HG02973 (cell line): ENCODE data around the gene SEPTIN1.
"Not testable (repeated sequence)": the region's sequence is repeated elsewhere in the genome, so short reads cannot be mapped to it uniquely, and the experiment has no call there.

Experiments used
- ATAC-seq: cut with Tn5 transposase; IDR thresholded peaks from one replicate; pipeline ENCODE4 v1.9.1; 2021; ENCODE audit warnings: moderate library complexity; ENCODE audit not compliant: unreplicated experiment

The SEPTIN1 gene

GRCh38 chr16:30342751-30343490 is 39.4 kb downstream of the SEPTIN1 start:
- no peak for ATAC-seq

- not testable (repeated sequence) for ATAC-seq
These were observed 40.4 kb downstream of the SEPTIN1 start for GRCh38 chr16:30341971-30342370.

- no peak for ATAC-seq
These were observed 41.7 kb downstream of the SEPTIN1 start for GRCh38 chr16:30340621-30341020.

- not testable (repeated sequence) for ATAC-seq
These were observed 43.6 kb downstream of the SEPTIN1 start for GRCh38 chr16:30338715-30339114.

- ATAC-seq, result not testable (repeated sequence)
These were observed 44.4 kb downstream of the SEPTIN1 start for GRCh38 chr16:30337964-30338357.

- ATAC-seq, result peak; percentile 6
These were observed 46.5 kb downstream of the SEPTIN1 start for GRCh38 chr16:30335598-30336474.

GRCh38 chr16:30335028-30335597 is 47.2 kb downstream of the SEPTIN1 start:
- ATAC-seq, result peak; percentile 52

GRCh38 chr16:30334473-30334989 is 47.8 kb downstream of the SEPTIN1 start:
- peak; percentile 83 for ATAC-seq
